GM18499 (cell line): ENCODE results near the gene SLC22A17.

Experiments used
- ATAC-seq: cut with Tn5 transposase; IDR thresholded peaks from one replicate; pipeline ENCODE4 v1.9.1; 2021; ENCODE audit warnings: moderate number of reproducible peaks; ENCODE audit not compliant: insufficient read depth, unreplicated experiment

The SLC22A17 gene

DNA sequence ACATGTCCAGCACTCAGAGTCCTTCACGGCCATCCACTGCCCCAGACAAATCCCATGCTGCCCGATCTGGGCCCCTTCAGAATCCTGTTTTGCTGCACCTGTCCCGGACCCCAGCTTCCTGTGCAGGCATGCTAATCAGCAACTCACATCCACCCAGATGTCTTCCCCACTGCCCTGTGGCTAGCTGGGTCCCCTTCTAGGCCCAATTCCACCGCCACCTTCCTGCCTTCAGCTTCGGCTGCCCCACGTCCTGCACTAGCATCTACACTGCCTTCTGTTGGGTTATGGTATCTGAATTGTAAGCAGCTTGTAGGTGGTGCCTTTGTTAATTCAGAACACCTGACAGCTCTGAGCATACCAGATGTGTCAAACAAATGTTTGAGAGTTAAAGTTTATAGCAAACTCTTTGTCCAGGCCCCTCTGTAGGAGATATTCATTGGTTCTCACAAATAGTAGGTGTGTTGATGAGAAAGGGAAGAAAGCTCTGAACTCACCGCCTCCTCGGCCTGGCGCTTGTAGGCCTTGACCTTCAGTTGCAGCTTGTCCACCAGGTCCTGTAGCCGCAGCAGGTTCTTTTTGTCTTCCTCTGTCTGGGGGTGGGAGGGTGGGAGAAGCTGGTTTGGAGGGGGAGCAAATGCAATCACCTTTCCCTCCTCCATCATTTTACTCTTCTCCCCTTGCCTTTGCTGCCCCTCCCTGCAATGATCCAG lies 30.2 kb upstream of the SLC22A17 start:
- no peak for ATAC-seq

DNA sequence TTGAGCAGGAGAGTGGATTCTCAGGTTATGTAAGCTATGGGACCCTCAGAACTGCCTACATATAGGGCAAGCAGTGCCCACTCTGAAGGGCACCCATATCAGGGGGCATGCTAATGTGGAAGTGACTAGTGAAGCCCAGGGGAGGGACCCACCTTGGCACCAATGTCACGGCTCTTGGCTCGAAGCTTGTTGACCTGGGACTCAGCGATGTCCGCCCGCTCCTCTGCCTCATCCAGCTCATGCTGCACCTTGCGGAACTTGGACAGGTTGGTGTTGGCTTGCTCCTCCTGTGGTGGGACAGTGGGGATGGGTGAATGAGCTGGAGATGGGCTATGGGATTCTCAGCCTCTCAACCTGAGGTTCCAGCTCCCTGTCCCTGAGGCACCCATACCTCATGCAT lies 29.6 kb upstream of the SLC22A17 start:
- ATAC-seq, result no peak

DNA sequence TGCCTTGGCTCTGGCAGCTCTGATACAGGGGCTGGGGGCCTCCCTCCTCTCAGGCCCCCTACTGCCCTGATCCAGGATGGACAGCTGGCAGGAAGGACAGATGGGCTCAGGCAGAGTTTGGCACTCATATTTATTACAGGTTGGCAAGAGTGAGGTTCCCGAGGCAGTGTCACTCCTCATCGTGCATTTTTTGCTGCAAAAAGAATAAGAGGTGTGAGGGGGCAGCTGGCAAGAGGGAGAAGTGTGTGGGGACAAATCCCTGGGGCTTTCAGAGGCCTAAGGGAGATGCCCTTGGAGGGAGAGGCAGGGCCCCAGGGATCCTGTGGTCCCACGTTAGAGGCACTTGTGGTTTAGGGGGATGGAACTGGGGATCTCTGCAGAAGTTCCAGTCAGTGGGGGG lies 29.2 kb upstream of the SLC22A17 start:
- ATAC-seq, result no peak

- ATAC-seq, result no peak
Observed at GRCh38 chr14:23380976-23381375, 28.3 kb upstream of the SLC22A17 start.

GRCh38 chr14:23380197-23380914 lies 27.7 kb upstream of the SLC22A17 start:
- ATAC-seq, result no peak

- no peak for ATAC-seq
Observed at GRCh38 chr14:23379366-23380196, 26.9 kb upstream of the SLC22A17 start.

- ATAC-seq, result no peak
Observed at GRCh38 chr14:23378612-23379220, 26.0 kb upstream of the SLC22A17 start.

GRCh38 chr14:23377573-23378563 lies 25.2 kb upstream of the SLC22A17 start:
- no peak for ATAC-seq

DNA sequence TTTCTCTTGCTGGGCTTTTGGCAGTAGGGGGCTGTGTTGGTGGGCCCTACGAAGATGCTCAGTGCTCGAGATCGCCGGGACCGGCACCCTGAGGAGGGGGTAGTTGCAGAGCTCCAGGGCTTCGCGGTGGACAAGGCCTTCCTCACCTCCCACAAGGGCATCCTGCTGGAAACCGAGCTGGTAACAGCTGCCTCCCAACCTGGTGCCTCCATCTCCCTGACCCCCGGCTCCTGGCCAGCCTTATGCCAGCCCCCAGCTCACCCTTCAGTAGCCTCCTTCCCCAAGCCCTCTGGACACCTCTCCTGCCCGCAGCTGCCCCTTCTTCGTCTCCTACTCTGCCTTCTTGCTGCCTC lies 24.5 kb upstream of the SLC22A17 start:
- no peak for ATAC-seq

DNA sequence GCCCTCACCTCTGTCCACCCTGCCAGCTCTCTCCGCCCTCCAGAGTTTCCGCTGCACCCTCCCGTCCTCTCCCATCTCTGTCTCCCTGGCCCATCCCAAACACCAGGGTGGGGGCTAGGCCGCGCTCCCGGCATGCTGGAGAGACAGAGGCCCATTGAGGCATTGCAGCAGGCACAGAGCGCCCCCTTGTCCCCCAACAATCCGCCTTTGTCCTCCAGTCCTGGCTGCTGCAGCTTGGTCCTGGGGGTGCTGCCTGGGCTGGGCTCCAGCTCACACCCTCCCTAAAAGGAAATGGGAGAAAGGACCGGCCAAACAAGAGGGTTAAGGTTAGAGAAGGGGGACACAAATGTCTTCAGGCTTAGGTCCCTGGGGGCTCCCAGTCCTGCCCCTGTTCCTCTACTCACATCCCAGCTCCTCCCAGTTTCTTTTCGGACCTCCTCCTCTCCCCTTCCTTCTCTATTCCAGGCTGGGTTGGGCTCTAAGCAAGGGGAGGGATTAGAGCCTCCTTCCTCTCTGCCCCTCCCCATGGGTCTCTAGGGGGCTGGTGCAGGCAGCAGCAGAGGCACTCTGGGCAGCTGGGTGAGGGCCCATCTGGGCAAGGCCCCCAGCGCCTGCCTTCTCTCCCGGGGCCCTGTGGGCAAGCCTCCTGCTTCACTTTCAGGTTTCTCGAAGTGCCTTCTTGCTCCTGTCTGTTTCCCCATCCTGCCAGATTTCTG lies 24.0 kb upstream of the SLC22A17 start, which contains the start of gene CMTM5:
Gene CMTM5, plus strand, starts transcription at position 565 of the 716 bp plus-strand sequence. CDS start 206 bp downstream, outside the sequence.
- ATAC-seq, result no peak

DNA sequence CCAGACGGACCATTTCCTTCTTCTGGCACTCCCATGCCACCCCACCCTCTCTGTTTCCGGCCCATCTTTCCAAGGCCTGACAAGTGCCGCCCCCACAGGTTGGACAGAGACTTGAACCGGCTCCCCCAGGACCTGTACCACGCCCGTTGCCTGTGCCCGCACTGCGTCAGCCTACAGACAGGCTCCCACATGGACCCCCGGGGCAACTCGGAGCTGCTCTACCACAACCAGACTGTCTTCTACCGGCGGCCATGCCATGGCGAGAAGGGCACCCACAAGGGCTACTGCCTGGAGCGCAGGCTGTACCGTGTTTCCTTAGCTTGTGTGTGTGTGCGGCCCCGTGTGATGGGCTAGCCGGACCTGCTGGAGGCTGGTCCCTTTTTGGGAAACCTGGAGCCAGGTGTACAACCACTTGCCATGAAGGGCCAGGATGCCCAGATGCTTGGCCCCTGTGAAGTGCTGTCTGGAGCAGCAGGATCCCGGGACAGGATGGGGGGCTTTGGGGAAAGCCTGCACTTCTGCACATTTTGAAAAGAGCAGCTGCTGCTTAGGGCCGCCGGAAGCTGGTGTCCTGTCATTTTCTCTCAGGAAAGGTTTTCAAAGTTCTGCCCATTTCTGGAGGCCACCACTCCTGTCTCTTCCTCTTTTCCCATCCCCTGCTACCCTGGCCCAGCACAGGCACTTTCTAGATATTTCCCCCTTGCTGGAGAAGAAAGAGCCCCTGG lies 23.0 kb upstream of the SLC22A17 start:
- ATAC-seq, result no peak

- ATAC-seq, result no peak
Observed at GRCh38 chr14:23373041-23373440, 20.4 kb upstream of the SLC22A17 start.

DNA sequence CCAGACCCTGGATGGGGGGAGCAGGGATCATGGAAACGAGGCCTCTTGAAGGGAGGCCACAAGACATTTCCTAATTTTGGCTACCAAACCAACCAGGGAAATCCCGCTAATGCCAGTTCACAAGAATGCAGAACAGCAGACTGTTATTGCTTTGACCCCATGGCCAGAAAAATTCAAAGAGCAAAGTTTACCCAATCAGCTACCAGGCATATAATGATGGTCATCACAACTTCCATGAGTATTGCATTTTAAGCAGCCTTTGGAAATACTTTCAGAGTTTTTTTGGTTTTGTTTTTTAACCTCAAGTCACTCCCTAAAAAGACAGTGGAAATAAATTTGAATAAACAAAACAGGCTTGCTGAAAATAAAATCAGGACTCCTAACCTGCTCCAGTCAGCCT lies 19.8 kb upstream of the SLC22A17 start, which contains the start of gene IL25:
Gene IL25, plus strand, starts transcription at position 301 of the 400 bp plus-strand sequence.
- ATAC-seq, result no peak

GRCh38 chr14:23371865-23372264 lies 19.2 kb upstream of the SLC22A17 start:
- ATAC-seq, result no peak

DNA sequence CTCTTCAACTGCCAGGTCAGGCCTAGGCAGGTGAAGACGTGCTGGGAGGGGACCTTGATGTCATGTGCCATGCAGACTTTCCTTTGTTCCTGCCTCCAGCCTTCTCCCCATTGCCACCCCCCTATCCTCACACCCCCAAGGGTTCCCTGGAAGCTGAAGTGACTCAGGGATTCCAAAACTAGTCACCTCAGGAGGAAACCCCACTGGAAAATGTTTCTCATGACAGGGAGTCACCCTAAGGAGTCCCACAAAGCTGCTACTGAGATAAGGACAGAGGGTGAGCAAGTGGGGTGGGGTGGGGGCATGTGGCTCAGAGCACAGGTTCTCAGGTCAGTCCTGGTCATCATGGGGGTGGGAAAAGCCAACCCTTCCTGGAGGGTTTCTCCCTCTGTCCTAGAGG lies 17.5 kb upstream of the SLC22A17 start:
- no peak for ATAC-seq

- ATAC-seq, result no peak
Observed at GRCh38 chr14:23366426-23366921, 13.8 kb upstream of the SLC22A17 start.

DNA sequence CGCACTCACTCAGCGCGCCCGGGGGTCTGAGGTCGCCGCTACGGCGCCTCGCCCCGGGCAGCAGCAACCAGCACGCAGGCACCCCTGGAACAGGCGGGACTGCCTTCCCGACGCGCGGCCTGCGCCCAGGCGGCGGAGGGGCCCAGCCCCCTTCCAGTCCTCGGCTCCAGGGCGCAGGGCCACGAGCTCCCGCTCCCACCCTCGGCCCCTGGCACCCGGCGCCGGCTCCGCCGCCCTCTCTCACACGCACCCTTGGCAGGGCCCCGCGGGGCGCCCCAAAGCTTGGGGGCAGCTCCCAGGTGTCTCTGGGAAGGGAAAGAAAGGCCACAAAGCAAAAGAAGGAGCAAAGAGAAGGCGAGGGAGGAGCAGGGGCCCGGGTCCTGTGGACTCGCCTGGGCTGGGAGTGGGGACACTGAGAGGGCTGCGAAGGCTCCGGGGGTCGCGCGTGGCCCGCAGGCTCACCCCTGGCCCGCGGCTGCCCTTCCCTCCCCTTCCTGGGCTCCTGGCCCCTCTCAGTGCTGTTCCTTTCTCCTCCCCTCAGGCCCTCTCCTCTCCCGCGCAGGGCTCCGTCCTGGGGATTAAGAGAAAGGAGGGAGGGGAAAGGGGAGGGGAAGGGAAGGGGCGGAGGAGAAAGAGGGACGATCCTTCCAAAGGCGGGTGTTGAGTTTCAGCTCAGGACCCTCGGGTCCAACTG lies 13.2 kb upstream of the SLC22A17 start:
- ATAC-seq, result no peak
